Measurements from ENCODE around the gene KAT2B.

KAT2B gene

DNA sequence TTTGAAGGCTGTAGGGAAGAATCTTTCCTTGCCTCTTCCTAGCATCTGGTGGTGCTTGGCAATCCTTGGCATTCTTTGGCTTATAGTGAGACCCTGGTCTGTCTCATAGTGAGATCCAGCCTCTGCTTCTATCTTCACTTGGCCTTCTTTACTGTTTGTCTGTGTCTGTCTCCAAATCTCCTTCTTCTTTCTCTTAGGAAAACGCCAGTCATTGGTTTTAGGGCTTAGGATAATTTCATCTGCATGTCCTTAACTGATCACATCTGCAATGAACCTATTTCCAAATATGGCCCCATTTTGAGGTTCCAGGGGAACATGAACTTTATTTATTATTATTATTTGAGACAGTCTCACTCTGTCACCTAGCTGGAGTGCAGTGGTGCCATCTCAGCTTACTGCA, 25.8 kb downstream of the KAT2B start:
- Histone ChIP-seq H3K4me3 (no peak overlapping the region), H3K27ac (peak overlapping the region in 1 of 2 donors; percentile 35)
- no peak for DNase-seq (ENCODE audit: low spot score)
- no peak for TF ChIP-seq CTCF (IDR thresholded peaks at IDR 0.05)

- Histone ChIP-seq H3K4me3 (no peak overlapping the region), H3K27ac (no peak overlapping the region)
- TF ChIP-seq CTCF (IDR thresholded peaks at IDR 0.05): no peak
- DNase-seq (ENCODE audit: low spot score): no peak
Measured at GRCh38 chr3:20066850-20067617, 26.8 kb downstream of the KAT2B start.

- no peak overlapping the region for H3K4me3 ChIP-seq
- H3K27ac ChIP-seq: no peak overlapping the region
- DNase-seq (ENCODE audit: low spot score): no peak
- no peak for TF ChIP-seq CTCF (IDR thresholded peaks at IDR 0.05)
Measured at GRCh38 chr3:20068512-20069177, 28.4 kb downstream of the KAT2B start.

DNA sequence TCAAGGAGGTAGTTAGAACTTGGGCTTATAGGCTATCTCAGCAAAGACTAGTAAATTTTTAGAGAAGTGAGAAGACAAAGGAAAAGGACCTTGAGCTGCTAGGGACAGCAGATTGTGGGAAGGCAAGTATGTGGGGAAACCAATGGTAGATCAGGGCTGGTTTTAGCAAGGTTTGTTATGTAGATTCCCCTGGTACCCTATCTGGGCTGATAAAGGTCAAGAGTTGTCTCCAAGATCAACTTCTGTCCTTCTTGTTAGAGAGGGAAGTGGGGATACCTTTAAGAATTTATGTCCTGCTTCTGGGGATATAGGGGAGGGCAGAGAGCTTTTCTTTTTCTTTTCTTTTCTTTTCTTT, 28.9 kb downstream of the KAT2B start:
- DNase-seq (ENCODE audit: low spot score): no peak
- H3K27ac ChIP-seq: no peak overlapping the region
- no peak overlapping the region for H3K4me3 ChIP-seq
- no peak for TF ChIP-seq CTCF (IDR thresholded peaks at IDR 0.05)

DNA sequence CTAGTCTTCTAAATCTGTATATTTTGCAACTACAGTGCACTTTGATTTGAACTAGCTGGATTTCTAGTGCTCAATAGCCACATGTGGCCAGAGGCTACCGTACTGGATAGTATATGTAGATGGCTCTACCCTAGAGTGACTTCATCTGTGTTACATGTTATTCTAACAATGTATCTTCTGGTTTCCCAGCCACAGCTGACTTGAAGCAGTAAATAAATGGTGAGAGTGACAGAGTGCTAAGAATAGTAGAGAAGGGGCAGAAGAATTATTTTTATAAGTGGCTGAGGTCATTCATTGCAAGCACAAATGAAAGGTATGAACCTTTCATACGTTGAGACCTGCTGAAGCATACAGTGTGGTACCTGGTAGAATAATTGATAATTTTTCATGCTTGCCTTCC, 30.9 kb downstream of the KAT2B start:
- no peak for TF ChIP-seq CTCF (IDR thresholded peaks at IDR 0.05)
- Histone ChIP-seq H3K27ac (peak overlapping the region in 1 of 2 donors; percentile 13), H3K4me3 (no peak overlapping the region)
- DNase-seq (ENCODE audit: low spot score): no peak

GRCh38 chr3:20072422-20072821, 32.2 kb downstream of the KAT2B start:
- DNase-seq (ENCODE audit: low spot score): no peak

More at GRCh38 chr3:20072422-20072821, 32.2 kb downstream of the KAT2B start:
- H3K27ac ChIP-seq: peak overlapping the region in 1 of 2 donors; percentile 13
- no peak overlapping the region for H3K4me3 ChIP-seq
- no peak for TF ChIP-seq CTCF (IDR thresholded peaks at IDR 0.05)
